B cell (primary cell): ENCODE data around the gene PRPS2. TPM values are rescaled to one million over a fixed set of nuclear protein-coding genes. Genes with fewer than 3 reads are reported as not detected.

Source experiments
- ATAC-seq: fragments of 200-7000 bp; cut with Tn5 transposase; one replicate; pipeline ENCODE4 v1.10.0; 2021; ENCODE audit warnings: low read depth, mild to moderate bottlenecking, moderate number of reproducible peaks, moderate library complexity
- CTCF ChIA-PET: fragments of 350-600 bp; sonication (Branson Sonifier 250); formaldehyde crosslinking; loops from one replicate; lab custom pipeline; 2021; ENCODE audit warnings: antibody characterized with exemption, inconsistent platforms; lab: Charles Lee
- POLR2A ChIA-PET: fragments of 350-600 bp; sonication (Branson Sonifier 250); formaldehyde crosslinking; loops from one replicate; lab custom pipeline; 2021; ENCODE audit warnings: antibody characterized with exemption; lab: Charles Lee
- DNase-seq: peaks from one replicate; pipeline ENCODE4 v3.0.0; 2013
- H2AFZ ChIP-seq: 2 replicates; pipeline ENCODE4 v1.6.1; 2012; ENCODE audit warnings: mild to moderate bottlenecking, low read depth, low read length; ENCODE audit not compliant: insufficient read depth, poor library complexity, severe bottlenecking
- H3K27ac ChIP-seq, 2 donors: 1 replicate in 1 of 2; 2 replicates in 1 of 2; pipeline ENCODE4 v1.5.1; 2012 to 2013; ENCODE audit warnings: low read length in 2 of 2, mild to moderate bottlenecking in 2 of 2, moderate library complexity in 1 of 2
- H3K27me3 ChIP-seq, 4 experiments: fragments of 200-600 bp in 1 of 4; sonication (generic) in 1 of 4; replicated peaks in 1 of 4; 1 replicate in 2 of 4; 2 replicates in 2 of 4; pipeline versions ENCODE4 v1.6.1 to v1.7.0; 2013 to 2016; ENCODE audit warnings: low read length in 3 of 4, mild to moderate bottlenecking in 2 of 4, mixed read lengths in 1 of 4, moderate library complexity in 1 of 4; ENCODE audit not compliant: insufficient read depth in 4 of 4, control insufficient read depth in 3 of 4; ENCODE audit errors: control extremely low read depth in 1 of 4
- H3K36me3 ChIP-seq, 2 experiments: replicated peaks in 1 of 2; 1 replicate in 1 of 2; 2 replicates in 1 of 2; pipeline versions ENCODE4 v1.6.1 to v1.7.1; 2013; ENCODE audit warnings: low read length in 1 of 2; ENCODE audit not compliant: insufficient read depth in 2 of 2, control insufficient read depth in 1 of 2; ENCODE audit errors: control extremely low read depth in 1 of 2, extremely low read depth in 1 of 2
- H3K4me1 ChIP-seq, 2 donors: fragments of 200-600 bp in 1 of 2; sonication (generic) in 1 of 2; 1 replicate in 1 of 2; 2 replicates in 1 of 2; pipeline versions ENCODE4 v1.5.1 to v1.6.1; 2013 to 2017; ENCODE audit warnings: low read length in 2 of 2; ENCODE audit not compliant: control insufficient read depth in 2 of 2, insufficient read depth in 2 of 2
- H3K4me2 ChIP-seq: replicated peaks from 2 replicates; pipeline ENCODE3; 2012; ENCODE audit warnings: mild to moderate bottlenecking, low read depth, low read length; ENCODE audit not compliant: poor library complexity, severe bottlenecking
- H3K4me3 ChIP-seq, 5 experiments: fragments of 200-600 bp in 1 of 5; sonication (generic) in 1 of 5; 1 replicate in 3 of 5; 2 replicates in 2 of 5; pipeline versions ENCODE4 v1.5.1 to v1.7.0; 2011 to 2016; ENCODE audit warnings: low read length in 4 of 5, mild to moderate bottlenecking in 4 of 5, low read depth in 2 of 5, control low read depth in 1 of 5, moderate library complexity in 1 of 5; ENCODE audit not compliant: insufficient read depth in 1 of 5; ENCODE audit errors: control extremely low read depth in 1 of 5, extremely low read depth in 1 of 5
- H3K79me2 ChIP-seq: fragments of 200-600 bp; sonication (generic); one replicate; pipeline ENCODE4 v1.6.0; 2016; ENCODE audit warnings: low read length; ENCODE audit not compliant: control insufficient read depth, insufficient read depth
- H3K9ac ChIP-seq: fragments of 200-600 bp; sonication (generic); 2 replicates; pipeline ENCODE4 v1.6.1; 2017; ENCODE audit warnings: mild to moderate bottlenecking, low read length, moderate library complexity
- H3K9me3 ChIP-seq, 3 donors: one replicate each; pipeline versions ENCODE4 v1.6.1 to v1.7.1; 2013; ENCODE audit warnings: low read length in 2 of 3; ENCODE audit not compliant: control insufficient read depth in 2 of 3, insufficient read depth in 1 of 3; ENCODE audit errors: control extremely low read depth in 1 of 3
- H4K20me1 ChIP-seq: 2 replicates; pipeline ENCODE4 v1.6.0; 2012; ENCODE audit warnings: mild to moderate bottlenecking, low read length; ENCODE audit not compliant: insufficient read depth, control insufficient read depth, poor library complexity, severe bottlenecking
- H3K27ac Mint-ChIP-seq: one replicate; pipeline ENCODE4 v1.8.0; 2021; ENCODE audit warnings: mixed read lengths
- H3K27me3 Mint-ChIP-seq: one replicate; pipeline ENCODE4 v1.8.0; 2021; ENCODE audit warnings: mixed read lengths
- H3K4me1 Mint-ChIP-seq: one replicate; pipeline ENCODE4 v1.8.0; 2021; ENCODE audit warnings: mixed read lengths
- H3K4me3 Mint-ChIP-seq: one replicate; pipeline ENCODE4 v1.8.0; 2021; ENCODE audit warnings: mixed read lengths
- H3K9me3 Mint-ChIP-seq: one replicate; pipeline ENCODE4 v1.8.0; 2022; ENCODE audit warnings: mixed read lengths; ENCODE audit not compliant: insufficient read depth
- CTCF ChIP-seq: fragments of 200-600 bp; IDR thresholded peaks from one replicate; pipeline ENCODE4 v1.8.0; 2022; ENCODE audit warnings: antibody characterized with exemption, mild to moderate bottlenecking
- EZH2 ChIP-seq: IDR thresholded peaks from 2 replicates; pipeline ENCODE4 v1.6.1; 2012; ENCODE audit warnings: borderline replicate concordance, low read depth, mild to moderate bottlenecking, moderate library complexity, low read length; ENCODE audit not compliant: insufficient read depth, poor library complexity, severe bottlenecking
- WGBS: methylation state at CpG from one replicate; pipeline ENCODE4 v1.1.5; 2013; ENCODE audit warnings: missing lambda C conversion rate; ENCODE audit not compliant: insufficient coverage; 5-methylcytosine and 5-hydroxymethylcytosine counted together
- intact Hi-C: fragments of 100-400 bp; cut with micrococcal nuclease; formaldehyde crosslinking; loops from one replicate; pipeline ENCODE4 v1.10.0; 2022
- polyA minus RNA-seq: library from RNA; depleted of rRNA, polyadenylated mRNA; stranded (reverse); fragments of >200 nt; gene quantifications from 2 replicates; pipeline ENCODE4 v1.2.3, GENCODE V29; 2012
- polyA plus RNA-seq: library from polyadenylated mRNA; depleted of rRNA; stranded (reverse); fragments of >200 nt; gene quantifications from 2 replicates; pipeline ENCODE4 v1.2.3, GENCODE V29; 2012
- total RNA-seq, 2 donors: library from RNA; stranded (reverse); fragments of 120-200 nt in 1 of 2; gene quantifications; 1 replicate in 1 of 2; 2 replicates in 1 of 2; pipeline versions ENCODE4 v1.2.3 to v1.2.4, GENCODE V29; 2013 to 2022

Gene PRPS2
- total RNA-seq (30.4 and 31.1 TPM in 2 replicates), polyA plus RNA-seq (11.6 and 12.6 TPM in 2 replicates), polyA minus RNA-seq (37.6 and 38.9 TPM in 2 replicates)
- total RNA-seq (2013): 35.5 TPM

GRCh38 chrX:12791257-12792228 is at the start of gene PRPS2:
Gene PRPS2, plus strand, starts transcription at chrX:12791412. Its CDS starts 86 bp downstream, at chrX:12791498.
- Histone ChIP-seq H3K9me3 (no peaks in the 10 kb centered on the region), H3K36me3 (no peaks in the 10 kb centered on the region), H3K4me1 (peaks cover 0 to 11% of the 10 kb centered on the region in 2 donors), H2AFZ (peak within 1 kb of the TSS; percentile 82), H3K79me2 (peaks cover 20% of the 10 kb centered on the region), H3K27me3 (no peaks in the 10 kb centered on the region), H4K20me1 (no peaks in the 10 kb centered on the region), H3K4me2 (peak within 1 kb of the TSS; percentile 69), H3K9ac (peak within 1 kb of the TSS; percentile 72), H3K4me3 (peak within 1 kb of the TSS; percentile 39 to 81 (median 71)), H3K27ac (peak within 1 kb of the TSS; percentile 34 to 44)
- peaks cover 29% of the 10 kb centered on the region for H3K4me1 Mint-ChIP-seq
- peak within 1 kb of the TSS; percentile 90 for H3K4me3 Mint-ChIP-seq
- POLR2A ChIA-PET: interaction anchor here (0.7 kb wide), 1 partner anchor 20 kb away, joined by 3 read pairs; no protein-coding TSS in a partner anchor
- H3K9me3 Mint-ChIP-seq: no peaks in the 10 kb centered on the region
- H3K27ac Mint-ChIP-seq: peak within 1 kb of the TSS; percentile 83
- CTCF ChIA-PET: interaction anchor here (0.6 to 2.7 kb wide), 5 partner anchors 10 to 166 kb away, joined by 3 to 7 read pairs (median 6); no protein-coding TSS in a partner anchor
- TF ChIP-seq EZH2 (no peak), CTCF (no peak)
- peak; percentile 70 for DNase-seq
- H3K27me3 Mint-ChIP-seq: no peaks in the 10 kb centered on the region
- ATAC-seq: peak; percentile 90
- intact Hi-C loops: loop anchor here (5.0 kb wide), 1 partner anchor 1241 kb away; no protein-coding TSS in a partner anchor
- under 1% methylated on average over 96 of the region's 113 CpGs for WGBS
